GM23248 (cell line): ENCODE results near the gene FUCA2.

Experiments
- EZH2 ChIP-seq: fragments of 200-600 bp; sonication (generic); IDR thresholded peaks from 2 replicates; pipeline ENCODE4 v1.6.1; 2018; ENCODE audit warnings: antibody characterized with exemption, mild to moderate bottlenecking; ENCODE audit not compliant: insufficient read depth, poor library complexity, severe bottlenecking
- EZH2phosphoT487 ChIP-seq: fragments of 200-600 bp; sonication (generic); IDR thresholded peaks from 2 replicates; pipeline ENCODE4 v1.6.1; 2018; ENCODE audit warnings: antibody characterized with exemption, moderate library complexity, mild to moderate bottlenecking, low read depth; ENCODE audit not compliant: insufficient read depth

DNA sequence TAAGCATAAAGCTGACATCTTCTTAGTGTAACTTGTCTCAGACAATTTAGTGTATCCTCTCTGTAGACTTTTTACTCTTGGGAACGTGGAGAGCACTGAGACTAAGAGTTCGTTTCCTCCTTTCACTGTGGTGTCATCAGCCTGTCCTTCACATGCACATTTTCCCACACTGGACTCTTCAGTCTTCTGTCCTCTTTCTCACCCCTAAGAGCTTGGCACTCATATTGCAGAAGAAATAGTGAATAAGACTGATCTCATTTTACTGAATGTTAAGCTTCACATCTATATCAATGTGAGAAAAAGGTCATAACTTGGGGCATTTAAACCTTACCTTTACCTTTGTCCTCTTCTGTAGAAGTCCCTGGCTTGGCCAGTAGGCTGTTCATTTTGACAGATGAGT is 25.6 kb downstream of the FUCA2 start:
- TF ChIP-seq EZH2 (no peak), EZH2phosphoT487 (no peak)
